ENCODE data around the gene NBEAL2.

GRCh38 chr3:47034868-47035489 lies 55.5 kb downstream of the NBEAL2 start:
- TF ChIP-seq, protein P1, sequence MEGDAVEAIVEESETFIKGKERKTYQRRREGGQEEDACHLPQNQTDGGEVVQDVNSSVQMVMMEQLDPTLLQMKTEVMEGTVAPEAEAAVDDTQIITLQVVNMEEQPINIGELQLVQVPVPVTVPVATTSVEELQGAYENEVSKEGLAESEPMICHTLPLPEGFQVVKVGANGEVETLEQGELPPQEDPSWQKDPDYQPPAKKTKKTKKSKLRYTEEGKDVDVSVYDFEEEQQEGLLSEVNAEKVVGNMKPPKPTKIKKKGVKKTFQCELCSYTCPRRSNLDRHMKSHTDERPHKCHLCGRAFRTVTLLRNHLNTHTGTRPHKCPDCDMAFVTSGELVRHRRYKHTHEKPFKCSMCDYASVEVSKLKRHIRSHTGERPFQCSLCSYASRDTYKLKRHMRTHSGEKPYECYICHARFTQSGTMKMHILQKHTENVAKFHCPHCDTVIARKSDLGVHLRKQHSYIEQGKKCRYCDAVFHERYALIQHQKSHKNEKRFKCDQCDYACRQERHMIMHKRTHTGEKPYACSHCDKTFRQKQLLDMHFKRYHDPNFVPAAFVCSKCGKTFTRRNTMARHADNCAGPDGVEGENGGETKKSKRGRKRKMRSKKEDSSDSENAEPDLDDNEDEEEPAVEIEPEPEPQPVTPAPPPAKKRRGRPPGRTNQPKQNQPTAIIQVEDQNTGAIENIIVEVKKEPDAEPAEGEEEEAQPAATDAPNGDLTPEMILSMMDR (IDR thresholded peaks at IDR 0.05) = no peak
- TF ChIP-seq POLR2AphosphoS5 (IDR thresholded peaks at IDR 0.05; ENCODE audit: insufficient read depth in 1 of 2, low read depth in 1 of 2) (no peak), POLR2A (IDR thresholded peaks at IDR 0.05) (no peak)
